Measurements from ENCODE around the gene TIAL1.
"Not testable (repeated sequence)": the region's sequence is repeated elsewhere in the genome, so short reads cannot be mapped to it uniquely, and the experiment has no call there.

The TIAL1 gene

GRCh38 chr10:119596537-119597404 lies at the start of gene TIAL1:
Gene TIAL1 (minus strand): TSS chr10:119596964. CDS start chr10:119596465, 499 bp downstream.
- DNase-seq, result peak; percentile 98

GRCh38 chr10:119644994-119645393 lies 48.2 kb upstream of the TIAL1 start:
- no peak for DNase-seq

DNA sequence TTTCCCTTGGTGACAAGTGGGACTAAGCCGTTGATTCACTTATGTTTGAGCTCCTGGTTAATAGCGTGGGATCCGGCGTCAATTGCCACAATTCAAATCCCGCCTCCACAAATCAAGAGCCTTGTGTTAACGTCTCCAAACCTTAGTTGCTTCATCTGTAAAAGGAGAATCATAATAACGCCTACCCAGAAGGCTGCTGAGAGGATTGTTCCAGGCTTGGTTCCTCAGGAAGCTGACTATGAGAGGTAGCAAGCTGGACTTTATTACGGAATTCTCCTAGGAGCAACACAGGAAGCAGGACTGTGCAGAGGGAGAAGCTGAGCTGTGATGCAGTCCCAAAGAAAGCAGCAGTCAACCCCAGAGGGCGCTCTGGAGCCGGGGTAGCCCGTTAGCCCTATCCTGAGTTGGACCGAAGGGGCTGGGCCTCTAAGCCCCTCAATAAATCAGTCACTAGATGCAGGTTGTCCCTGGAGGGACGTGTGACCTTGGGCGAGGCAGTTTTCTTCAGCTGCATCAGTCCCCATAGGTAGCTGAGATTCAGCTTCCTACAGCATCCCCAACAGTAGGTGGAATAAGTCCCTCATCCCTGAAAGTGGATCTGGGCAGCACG lies 47.5 kb upstream of the TIAL1 start:
- no peak for DNase-seq

GRCh38 chr10:119643306-119644204 lies 46.8 kb upstream of the TIAL1 start:
- DNase-seq, result no peak

GRCh38 chr10:119642556-119643111 lies 45.9 kb upstream of the TIAL1 start:
- peak; percentile 48 for DNase-seq

DNA sequence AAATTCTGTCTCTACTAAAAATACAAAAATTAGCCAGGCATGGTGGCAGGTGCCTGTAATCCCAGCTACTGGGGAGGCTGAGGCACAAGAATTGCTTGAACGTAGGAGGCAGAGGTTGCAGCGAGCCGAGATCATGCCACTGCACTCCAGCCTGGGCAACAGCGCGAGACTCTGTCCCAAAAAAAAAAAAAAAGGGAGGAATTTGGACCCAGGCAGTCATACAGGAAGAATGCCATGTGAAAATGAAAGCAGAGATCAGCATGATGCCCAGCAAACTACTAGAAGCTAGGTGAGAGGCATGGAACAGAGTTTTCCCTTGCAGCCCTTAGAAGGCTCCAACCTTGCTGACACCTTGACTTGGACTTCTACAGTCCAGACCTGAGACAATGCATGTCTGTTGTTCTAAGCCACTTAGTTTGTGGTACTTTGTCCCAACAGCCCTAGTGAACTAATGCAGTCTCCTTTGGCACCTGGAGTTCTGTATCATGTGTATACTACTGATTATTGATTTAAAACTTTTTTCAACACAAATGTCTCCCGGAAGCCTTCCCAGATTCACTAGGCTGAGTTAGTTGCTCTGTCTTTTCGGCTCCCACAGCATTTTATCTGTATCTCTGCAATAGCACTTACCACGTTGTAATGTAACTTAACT lies 44.2 kb upstream of the TIAL1 start:
- DNase-seq, result no peak

DNA sequence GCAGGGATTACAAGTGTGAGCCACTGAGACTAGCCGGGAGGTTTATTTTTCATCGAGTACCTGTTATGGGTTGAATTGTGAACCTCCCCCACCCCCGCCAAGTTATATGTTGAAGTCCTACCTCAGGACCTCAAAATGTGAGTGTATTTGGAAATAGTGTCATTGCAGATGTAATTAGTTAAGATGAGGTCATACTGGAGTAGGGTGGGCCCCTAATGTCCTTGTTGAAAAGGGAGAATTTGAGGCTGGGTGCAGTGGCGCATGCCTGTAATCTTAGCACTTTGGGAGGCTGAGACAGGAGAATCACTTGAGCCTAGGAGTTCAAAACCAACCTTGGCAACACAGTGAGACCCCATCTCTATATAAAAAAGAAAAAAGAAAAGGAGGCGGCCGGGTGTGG lies 43.6 kb upstream of the TIAL1 start:
- no peak for DNase-seq

DNA sequence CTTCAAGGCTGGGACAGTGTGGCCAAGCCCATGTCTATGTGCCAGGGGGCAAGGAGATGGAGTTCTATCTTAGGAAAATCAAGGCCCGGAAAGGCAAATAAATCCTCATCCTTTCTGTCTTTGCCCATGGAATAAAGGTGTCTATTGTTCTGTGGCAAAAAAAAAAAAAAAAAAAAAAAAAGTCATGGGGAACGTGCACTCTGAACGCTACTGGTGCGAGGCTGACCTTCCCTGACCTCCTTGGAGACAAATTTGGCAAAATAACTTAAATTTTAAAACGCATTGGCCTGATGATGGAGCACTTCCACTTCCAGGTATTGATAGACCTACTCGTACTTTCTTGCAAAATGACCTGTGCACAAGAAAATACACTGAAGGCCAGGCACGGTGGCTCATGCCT lies 42.2 kb upstream of the TIAL1 start:
- DNase-seq, result no peak

DNA sequence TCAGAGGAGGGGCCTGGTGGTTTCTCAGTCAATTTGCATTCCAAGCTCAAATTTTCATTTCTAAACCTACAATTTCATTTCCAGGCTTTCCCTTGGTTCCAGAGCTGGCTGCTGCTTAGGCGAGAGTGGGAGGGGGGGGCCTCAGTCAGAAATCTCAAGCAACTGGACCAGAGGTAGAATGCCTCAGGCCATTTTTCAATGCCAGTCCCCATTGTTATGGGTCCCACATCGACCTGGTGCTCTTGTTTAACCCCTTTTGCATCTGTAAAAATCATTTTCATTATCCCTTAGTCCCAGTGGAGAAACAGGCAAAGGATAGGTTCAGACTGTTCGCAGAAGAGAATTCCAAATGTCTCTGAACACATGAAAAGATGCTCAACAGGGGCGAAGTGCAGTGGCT lies 40.9 kb upstream of the TIAL1 start:
- no peak for DNase-seq

DNA sequence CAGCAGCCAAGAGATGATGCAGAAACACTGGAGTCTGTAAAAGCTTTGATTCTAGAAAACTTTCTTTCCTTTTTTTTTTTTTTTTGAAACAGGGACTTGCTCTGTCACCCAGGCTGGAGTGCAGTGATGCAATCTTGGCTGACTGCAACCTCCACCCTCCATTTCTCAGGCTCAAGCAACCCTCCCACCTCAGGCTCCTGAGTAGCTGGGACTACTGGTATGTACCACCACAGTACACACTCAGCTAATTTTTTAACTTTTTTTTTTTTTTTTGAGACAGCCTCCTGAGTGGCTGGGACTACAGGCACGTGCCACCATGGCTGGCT lies 37.4 kb upstream of the TIAL1 start:
- no peak for DNase-seq

DNA sequence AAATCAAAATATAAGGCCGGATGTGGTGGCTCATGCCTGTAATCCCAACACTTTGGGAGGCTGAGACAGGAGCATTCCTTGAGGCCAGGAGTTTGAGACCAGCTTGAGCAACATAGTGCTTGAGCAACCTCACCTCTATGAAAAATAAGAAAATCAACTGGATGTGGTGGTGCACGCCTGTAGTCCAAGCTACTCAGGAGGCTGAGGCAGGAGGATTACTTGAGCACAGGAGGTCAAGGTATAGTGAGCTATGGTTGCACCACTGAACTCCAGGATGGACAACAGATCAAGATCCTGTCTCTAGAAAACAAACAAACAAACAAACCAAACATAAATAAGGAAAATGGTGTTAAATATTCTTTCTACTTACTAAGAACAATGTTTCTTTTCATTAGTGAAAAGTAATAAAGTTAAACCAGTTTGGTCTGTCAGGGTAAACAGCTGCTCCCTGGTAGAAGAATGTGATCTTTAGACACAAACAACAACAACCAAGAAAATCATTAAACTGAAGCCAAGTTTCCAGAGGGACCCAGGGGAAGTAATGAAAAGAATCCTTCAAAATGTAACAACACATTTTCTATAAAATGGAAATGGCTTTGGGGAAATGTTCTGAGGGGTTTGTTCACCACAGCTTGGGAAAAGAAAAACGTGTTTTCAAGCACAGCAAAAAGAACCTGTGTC lies 36.9 kb upstream of the TIAL1 start:
- DNase-seq, result no peak

GRCh38 chr10:119630300-119630699 lies 33.5 kb upstream of the TIAL1 start:
- no peak for DNase-seq

- DNase-seq, result no peak
Measured at GRCh38 chr10:119625570-119626280, 29.0 kb upstream of the TIAL1 start.

DNA sequence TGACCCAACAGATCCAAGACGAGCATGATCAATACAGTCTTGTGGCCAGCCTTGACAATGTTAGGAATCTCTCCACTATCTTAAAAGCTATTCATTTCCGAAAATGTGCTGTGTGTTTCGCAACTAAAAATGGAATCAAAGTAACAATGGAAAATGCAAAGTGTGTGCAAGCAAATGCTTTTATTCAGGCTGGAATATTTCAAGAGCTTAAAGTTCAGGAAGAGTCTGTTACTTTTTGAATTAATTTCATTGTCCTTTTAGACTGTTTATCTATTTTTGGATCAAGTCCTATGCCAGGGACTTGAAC lies 24.3 kb upstream of the TIAL1 start:
- DNase-seq, result no peak

- DNase-seq, result no peak
Measured at GRCh38 chr10:119620241-119621077, 23.7 kb upstream of the TIAL1 start.

GRCh38 chr10:119619811-119620210 lies 23.0 kb upstream of the TIAL1 start:
- DNase-seq, result not testable (repeated sequence)

- no peak for DNase-seq
Measured at GRCh38 chr10:119619215-119619614, 22.5 kb upstream of the TIAL1 start.

DNA sequence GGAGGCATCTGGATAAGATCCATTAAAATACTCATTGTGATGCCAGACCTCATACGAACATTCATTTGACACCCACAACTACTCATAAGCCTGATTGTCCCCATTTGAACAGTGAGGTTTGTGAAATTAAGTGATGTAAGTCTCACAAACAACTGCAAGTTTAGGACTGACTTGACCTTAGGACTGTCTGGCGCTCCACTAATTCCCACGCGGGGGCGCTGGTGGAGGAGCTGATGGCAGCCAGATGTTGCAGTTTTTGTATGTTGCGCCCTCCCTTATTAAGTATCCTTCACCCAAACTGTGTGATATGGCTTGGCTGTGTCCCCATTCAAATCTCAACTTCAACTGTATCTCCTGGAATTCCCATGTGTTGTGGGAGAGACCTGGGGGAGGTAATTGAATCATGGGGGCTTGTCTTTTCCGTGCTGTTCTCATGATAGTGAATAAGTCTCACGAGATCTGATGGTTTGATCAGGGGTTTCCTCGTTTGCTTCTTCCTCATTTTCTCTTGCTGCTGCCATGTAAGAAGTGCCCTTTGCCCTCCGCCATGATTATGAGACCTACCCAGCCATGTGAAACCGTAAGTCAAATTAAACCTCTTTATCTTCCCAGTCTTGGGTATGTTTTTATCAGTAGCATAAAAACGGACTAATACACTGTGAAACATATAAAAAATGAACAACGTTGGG lies 20.3 kb upstream of the TIAL1 start:
- DNase-seq, result no peak

DNA sequence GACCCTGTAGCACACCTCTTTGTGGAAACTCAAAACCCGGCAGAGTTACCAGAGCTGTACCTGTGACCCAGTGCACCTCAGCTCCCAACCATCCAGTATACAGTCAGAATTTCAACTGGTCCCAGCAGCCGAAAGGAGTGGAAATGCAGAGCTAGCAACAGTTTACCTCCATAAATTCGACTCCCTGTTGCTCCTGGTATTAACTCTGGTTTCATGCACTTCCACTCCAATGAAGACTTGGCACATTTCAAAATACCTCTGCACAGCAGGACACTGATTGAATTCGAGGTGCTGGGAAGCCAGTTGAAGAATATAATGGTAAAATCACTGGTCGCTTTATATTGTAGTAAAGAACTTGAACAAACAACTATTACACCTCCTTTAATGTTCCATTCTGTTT lies 17.9 kb upstream of the TIAL1 start:
- no peak for DNase-seq

- no peak for DNase-seq
Measured at GRCh38 chr10:119613741-119614140, 17.0 kb upstream of the TIAL1 start.

All from activated CD4-positive, alpha-beta T cell treated with anti-CD3 and anti-CD28 coated beads, Interleukin-2, amount 50 U/mL, for 16 hours (primary cell).